ENCODE measurements around the gene ABLIM3.

ABLIM3 gene

DNA sequence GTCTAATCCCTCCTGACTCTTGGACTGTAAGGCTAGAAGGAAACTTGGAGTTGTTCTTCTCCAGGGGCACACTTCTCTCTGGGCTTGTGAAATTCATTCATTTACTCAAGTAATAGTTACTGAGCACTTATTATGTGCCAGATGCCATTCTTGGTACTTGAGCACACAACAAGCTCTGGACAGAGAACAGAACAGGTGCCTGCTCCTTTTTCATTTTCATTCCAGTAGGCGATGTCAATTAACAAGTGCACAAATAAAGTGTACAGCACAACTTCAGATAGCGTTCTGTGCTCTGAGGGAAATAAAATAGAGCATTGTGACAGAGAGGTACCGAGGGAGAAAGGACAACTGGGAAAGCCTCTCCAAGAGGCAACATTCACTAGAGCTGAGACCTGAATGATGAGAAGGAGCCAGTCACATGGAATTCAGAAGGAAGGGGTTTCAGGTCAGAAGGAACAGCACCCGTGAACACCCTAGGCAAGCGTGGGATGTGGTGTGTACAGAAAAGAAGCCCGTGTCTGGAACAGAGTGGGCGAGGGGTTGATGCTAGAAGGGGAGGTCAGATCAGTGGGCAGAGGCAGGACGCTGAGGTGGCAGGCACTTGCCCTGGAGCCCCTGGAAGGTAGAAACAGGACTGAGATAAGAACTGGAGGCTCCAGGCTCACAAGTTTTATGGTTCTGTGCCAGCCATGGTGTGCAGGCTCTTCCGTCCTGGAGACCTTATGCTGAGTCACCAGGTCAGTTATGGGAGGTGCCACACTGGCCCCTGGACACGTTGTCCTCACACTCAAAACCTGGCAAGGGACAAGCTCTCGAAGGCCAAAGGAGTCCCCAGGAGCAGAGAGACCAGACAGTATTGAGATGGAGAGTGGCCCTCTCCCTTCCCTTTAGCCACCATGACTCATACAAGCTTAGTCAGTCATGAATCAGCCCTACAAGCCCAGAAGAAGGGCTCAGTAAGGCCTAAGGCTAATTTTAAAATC, 7.2 kb upstream of the ABLIM3 start:
- DNase-seq: no peak

DNA sequence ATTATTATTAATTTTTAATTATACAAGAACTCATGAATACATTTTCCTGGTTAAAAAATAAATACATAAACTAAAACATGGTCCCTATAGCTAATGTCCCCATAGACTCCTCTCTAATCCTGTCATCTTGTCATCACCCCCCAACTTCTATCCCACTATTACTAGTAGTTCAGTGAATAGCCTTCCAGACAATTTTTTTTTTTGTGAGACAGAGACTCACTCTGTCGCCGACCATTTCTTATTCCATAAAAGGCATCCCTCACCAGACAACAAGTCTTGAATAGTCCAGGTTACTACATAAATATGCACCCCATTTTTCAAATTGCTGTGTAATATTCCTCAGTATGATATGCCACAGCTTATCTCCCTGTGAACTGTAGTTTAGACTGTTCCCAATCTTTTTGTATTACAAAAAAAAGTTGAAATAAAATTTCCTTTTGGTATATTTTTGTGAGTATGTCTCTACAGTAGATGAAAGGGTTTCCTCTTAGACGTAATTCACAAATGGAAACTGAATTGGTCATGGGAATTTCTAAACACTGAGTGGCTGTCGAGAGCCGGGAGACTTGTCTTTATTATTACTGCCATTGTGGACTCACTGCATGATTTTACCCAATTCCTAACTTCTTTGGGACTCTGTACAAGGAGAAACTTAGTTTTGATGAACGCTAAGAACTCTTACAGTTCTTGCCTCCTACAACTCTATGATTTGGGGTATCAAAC, 6.4 kb upstream of the ABLIM3 start:
- DNase-seq: no peak

DNA sequence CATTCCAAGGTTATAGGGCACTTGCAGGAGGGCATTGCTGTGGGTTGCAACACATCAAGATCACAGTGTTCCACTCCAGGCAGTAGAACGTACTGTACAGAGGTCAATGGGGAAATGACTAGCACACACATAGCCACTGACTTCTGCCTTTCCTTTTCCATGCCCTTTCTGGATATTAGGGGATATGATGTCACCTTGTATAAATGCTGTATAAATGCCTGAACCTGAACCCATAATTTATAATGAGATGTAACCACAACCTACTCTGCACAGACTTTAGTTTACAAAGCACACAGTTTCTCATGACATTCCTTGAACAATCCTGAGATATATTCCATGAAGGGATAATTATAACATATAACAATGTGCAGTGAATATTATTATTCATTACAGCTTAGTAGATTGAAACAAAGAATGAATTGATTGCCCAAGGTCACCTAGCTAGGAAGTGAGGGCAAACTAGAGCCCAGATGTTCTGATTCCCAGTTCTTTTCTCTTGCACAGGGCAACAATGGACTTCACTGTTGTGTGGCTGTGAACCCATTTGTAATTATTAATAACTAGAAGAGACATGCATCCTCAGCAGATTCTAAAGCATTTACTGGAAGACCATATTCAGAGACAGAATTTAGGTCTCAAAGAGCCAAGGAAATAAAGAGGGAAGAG, 5.6 kb upstream of the ABLIM3 start:
- no peak for DNase-seq

DNA sequence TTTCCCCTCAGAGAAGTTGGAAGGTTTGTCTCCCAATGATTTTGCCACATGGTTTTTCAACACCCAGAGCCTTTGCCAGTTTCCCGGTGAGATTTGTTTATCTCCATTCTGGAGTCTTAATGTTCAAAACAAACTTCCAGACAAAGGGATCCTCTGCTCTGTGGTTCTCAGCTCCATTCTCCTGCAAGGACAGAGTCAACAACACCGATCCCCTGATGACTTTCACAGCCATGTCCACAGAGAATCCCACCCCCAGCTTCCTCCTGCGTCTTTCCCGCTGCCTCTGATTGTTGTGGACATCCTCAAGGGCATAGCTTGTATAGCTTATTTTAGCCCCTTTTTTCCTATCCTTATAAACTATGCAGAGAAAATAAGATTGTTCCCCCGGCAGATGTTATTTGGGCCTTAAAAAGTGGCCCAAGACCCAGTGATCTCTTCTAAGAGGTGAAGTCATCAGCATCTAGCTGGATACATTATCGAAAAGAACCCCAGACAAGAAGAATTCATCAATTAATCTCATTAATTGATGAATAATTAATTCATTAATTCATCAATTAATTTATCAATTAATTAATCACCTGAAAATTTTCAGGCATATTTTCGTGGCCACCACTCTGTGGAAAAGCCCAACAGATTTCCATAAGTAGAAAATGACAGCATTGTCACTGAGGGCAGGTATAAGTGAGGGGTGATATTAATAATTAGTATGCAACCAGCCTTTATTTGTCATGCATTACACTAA, 2.9 kb upstream of the ABLIM3 start:
- no peak for DNase-seq

DNA sequence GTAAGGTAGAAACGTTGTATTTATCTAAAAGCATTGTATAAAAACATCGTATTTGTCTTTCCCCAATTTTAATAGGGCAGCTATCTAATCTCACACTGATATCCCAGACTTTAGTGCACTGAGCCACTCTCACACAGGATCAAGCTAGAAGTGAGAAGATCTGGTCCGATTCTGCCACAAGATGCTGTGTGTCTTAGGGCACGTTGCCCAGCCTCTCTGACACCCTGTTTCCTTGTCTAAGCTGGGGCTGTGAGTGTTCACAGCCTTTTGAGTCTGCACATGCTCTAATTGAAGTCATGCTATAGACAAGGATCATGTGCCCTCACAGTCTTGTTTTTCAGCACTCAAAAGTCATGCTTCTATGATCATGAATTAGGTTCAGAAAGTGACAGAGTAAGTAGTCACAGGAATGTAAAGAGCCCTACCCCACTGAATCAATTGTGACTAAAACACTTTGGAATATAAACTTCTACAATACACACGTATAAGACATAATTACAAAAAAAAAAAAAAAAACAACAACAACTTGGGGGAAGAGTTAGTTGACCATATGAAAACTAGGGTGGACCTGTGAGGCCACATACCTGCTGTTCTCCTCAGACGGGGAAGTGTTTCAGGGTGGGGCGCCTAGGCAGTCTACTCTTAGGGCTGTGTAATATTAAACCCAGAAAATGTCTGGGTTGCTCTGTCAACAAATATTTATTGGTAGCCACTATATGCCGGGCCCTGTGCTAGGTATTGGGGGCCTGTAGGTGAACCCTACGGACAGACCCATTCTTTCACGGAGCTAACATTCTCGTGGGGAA, 893 bp upstream of the ABLIM3 start:
- no peak for DNase-seq

DNA sequence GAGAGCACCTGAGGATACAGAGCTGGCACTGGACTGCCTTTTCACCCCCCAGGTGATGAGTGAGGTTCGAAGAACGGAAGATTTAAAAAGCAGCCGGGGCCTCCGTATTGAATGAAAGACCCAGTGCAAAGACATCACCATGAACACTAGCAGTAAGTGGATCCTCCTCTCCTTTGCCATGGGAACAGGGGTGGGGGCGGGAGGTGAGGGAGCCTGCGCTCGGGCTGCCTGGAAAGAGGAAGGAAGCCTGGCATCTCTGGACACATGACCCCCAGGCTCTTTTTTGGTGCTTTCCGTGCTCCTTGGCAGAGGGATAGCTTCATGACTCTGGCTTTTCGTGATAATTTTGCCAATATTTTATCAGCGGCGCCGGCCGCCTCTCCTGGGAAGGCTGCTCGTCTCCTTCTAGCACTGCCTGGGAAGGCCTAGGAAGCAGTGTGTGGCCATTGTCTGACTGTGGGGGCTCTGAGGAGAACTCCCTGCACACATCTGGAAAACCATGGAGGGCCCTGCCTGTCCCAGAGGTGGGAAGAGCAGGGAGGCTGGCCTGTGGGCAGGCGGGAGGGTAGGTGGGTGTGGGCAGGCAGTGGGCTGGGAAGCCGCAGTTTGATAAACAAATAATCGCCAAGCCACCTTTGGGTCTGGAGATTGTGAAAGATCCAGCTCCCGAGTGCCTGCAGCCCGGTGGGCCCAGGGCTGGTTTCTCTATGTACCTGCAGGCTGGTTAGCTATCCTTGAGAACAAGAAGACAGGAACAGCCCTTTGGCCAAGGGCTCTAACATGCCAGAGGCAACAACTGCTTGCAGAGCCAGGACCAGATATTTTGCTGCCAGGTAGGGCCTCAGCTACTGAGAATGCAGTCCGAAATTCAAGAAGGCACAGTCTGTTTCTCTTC, 911 bp downstream of the ABLIM3 start:
- no peak for DNase-seq

DNA sequence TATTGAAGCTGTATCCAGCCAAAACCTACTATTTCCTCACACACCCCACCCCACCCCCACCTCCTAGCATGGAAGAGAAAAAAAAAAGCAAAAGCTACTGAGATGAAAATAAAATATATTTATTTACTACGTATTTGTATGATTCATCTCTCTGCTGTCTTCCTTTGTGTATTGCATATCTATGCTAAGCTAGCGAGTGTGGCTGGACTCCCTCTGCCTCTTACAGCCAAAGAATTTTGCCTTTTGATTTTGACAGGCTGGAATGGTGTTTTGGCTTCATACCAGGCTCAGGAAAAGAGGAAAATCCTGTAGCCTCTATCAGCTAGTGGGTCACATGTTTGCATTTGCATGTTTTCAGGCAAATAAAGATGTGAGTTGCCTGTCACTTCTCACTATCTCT, 2.2 kb downstream of the ABLIM3 start:
- DNase-seq: no peak

DNA sequence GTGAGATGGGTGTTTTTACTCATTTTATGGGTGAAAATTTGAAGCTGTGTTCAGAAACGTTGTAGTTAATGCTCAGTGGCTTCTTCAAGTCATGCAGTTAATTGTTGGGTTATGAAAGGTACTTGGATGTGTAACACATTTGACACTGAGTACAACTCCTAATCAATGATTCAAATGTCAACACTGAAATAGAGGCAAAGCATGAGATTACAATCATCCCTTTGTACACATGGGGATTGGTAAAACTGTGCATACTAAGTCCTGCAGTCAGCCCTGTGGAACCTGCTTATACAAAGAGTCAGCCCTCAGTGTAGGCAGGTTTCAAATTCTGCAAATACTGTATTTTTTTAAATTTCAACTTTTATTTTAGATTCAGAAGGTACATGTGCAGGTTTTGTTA, 3.3 kb downstream of the ABLIM3 start:
- DNase-seq: no peak

DNA sequence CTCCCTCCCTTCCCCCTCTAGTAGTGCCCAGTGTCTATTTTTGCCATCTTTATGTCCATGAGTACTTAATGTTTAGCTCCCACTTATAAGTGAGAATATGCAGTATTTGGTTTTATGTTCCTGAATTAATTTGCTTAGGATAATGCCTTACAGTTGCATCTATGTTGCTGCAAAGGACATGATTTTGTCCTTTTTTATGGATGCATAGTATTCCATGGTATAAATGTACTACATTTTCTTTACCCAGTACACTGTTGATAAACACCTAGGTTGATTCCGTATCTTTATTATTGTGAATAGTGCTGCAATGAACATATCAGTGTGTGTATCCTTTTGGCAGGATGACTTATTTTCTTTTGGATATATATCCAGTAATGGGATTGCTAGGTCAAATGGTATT, 3.8 kb downstream of the ABLIM3 start:
- no peak for DNase-seq

DNA sequence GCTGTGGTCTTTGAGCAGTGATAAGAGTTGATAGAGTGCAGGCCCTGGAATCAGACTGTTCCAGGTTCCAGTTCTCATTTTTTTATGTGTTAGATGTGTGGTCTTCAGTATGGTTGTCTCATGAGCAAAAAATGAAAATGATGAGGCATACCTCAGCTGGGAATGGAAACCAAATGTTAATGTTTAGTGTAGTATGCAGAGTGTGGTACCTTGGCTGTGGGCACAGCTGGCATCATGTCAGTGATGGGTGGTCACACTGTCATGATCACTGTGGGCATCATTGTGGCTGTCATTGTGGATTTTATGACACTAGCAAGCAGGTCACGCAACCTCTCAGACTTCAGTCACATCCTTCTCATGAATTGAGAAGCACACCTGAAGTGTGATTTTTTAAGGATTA, 6.4 kb downstream of the ABLIM3 start:
- no peak for DNase-seq

DNA sequence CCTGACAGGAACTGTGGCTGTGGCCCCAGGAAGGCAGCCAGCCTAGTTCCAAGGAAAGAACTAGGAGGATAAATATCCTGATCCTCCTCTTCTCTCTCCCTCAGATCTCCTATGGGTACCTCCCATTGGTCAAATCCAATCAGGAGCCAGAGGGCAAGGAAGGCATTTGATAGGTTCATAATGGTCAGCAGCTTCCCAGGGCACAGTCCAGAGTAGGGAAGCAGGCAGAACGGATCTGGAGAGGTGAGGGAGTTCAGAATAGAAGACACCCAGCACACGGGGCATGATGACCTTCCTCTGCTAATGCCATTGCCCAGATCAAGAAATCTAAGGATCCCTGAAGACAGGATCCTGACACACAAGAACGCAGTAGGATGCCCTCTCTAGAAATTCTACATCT, 8.6 kb downstream of the ABLIM3 start:
- no peak for DNase-seq

DNA sequence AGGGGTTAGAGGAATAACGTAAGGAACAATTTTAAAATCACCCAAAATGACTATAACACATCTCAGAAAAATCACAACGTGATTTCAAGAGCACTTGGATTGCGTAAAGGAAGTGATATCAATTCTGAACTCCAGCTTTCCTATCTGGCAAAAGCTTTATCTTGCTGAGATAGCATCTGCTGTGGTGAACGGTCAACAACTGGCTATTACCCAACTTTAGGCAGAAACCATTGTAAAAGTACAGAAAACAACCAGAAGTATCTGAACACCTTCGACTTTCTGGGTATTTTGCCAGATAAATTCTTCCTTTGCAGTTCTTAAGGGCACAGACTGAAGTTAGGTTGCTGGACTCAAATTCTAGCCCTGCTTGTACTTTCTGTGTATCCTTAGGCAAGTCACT, 9.2 kb downstream of the ABLIM3 start:
- no peak for DNase-seq

DNA sequence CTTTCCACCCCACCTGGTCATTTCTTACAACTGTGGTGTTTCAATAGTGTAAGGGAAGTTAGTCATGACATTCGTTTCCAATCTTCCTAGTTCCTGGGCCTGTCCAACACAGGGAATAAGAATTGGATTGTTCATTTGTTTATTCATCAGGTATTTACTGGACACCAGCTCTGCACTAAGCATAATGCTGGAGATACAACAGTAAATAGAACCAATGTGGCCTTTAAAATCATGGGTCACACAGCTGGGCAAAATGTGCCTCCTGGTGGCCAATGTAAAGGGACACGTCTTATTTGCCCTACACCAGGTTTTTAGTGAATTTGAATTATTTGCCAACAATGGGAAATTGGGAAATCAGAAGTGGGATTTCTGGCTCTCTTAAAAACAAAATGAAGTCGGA, 10.4 kb downstream of the ABLIM3 start:
- no peak for DNase-seq

DNA sequence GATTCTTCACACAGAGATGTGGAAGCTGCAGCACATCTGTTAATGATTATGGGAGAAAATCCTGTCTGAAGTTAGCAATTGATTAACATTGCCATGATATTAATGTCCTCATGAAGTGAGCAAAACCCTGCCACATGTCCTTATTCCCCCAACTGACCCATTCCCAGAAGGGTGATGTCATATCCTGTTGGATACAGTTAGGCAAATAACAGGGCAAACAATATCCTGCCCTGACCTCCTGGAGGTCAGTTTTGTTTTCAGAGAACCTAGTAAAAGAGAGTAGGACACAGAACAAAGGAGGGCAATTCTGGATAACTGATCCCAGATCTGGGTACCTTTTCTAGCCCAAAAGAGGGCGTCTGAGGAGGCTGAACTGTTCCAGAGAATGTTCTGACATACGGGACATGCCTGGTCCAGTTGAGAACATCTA, 11.0 kb downstream of the ABLIM3 start:
- no peak for DNase-seq

DNA sequence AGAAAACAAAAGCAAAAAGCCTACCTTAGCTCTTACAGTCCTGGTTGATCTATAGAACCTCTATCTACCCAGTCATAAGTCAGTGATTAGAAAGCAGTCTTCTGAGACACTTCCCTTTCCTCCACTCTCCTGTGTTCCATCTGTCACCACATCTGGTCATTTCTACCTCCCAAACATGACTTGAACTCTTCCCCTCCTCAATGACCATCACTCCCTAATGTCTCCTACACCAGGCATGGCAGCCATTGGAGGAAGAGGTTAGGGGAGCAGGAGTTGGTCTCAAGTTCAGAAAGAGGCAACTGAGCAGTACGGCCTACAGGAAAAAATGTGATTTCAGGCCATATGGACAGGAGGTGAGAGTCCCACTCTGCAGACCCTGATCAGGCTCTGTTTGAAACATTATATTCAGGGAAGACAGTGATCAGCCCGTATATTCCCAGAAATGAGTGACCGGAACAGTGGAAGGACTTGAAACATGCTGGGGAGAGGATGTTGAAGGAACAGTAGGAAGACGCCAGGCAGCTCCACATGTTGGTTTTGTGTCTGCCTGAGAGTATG, 12.0 kb downstream of the ABLIM3 start:
- DNase-seq: no peak

DNA sequence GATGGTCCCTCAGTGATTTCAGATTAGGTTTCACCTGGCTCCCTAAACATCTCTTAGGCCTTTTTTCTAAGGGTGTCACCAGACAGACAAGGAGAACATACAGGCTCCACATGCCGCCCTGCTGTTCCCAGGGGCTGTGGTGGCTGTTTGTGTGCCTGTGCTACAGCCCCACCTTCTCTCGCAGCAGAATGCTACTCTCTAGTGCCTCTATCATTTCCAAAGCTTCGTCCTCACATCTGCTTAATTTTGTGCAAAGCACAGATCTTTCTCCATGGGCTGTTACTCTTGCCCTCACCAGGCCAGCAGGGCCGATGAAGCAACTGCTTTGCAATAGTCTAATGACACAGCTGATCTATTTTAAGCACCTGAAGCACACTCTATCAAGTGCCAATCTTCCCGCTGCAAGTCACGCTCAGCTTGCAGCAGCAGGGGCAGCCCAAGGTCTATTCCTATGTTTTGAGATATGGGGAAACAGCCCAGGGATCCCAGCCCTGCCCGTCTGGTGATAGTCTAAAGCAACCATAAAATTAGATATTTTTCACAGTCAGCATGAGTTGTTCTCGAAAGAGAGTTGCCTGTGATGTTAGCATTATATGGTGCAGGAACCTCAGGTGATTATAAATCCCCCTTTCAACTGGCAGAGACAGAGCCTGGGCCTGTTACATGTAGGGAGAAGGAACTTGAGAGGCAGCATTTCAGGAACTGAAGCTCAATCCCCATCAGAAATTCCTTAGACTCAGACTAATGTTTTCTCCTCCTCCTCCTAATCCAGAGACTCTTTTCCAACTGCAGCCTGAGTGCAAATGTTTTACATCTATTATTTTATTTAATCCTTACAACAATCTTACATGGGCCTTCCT, 12.7 kb downstream of the ABLIM3 start:
- no peak for DNase-seq

DNA sequence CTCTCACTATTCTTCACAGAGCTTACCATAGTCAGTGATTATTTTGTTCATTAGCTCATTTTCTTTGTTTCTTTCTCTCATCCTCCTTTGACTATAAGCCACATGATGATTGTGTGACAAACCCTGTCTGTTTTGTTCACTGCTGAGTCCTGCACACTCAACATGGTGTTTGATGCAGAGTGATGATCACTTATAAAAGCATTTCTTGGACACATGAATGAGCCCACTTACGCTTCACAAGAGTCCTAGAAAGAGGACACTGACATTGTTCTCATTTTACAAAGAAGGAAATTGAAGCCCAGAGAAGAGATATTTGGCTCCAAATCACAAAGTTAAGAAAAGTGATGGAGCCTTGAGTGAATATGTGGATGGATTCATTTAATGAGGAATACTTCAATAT, 13.4 kb downstream of the ABLIM3 start:
- DNase-seq: no peak

DNA sequence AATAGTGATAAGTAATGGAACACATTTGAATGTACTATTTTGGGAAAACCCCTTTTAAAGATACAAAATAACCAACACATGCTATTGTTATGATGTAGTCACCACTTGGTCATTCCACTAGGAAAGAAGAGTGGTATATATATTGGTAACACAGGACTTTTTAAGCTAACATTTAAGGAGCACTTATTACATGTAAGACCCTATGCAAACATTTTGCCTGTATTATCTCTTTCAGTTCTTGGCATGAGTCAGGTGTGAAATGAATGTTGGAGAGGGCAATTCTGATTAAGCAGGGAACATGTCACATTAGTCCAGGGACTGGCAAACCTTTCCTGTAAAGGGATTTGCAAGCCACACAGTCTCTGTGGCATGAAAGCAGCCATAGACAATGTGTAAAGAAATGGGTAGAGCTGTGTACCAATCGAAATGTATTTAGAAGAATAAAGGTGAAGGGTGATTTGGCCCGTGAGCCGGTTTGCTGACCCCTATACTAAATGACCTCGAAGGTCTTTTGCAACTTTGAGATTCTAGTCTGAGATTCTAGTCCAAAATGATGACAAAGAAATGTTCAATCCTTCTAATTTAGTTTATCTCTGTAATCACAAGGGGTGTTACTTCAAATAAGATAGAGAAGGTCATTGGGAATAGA, 15.3 kb downstream of the ABLIM3 start:
- no peak for DNase-seq

DNA sequence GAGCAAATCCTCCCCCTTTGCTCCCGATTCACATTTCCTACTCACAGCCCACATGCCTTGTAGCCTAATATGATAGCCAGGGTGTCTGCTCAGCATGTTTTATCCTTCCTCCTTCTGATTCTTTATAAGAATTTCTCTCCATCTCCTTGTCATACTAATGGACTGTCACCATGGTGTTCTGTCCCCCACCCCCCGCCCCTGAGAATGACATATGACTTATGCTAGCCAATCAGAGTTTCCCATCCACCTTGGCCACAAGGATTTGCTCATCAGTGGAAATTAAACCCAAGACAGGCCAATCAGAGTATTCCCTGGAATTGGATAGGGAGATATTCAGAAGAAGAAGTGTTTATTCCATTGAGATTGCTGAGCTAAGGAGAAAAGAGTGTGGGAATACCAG, 16.0 kb downstream of the ABLIM3 start:
- no peak for DNase-seq

Data from activated T-cell treated with anti-CD3 and anti-CD28 coated beads, Interleukin-2, amount 50 U/mL, for 1 hour (primary cell).